GM18867 (cell line): Measurements from ENCODE around the gene ENPP4.
"Not testable (repeated sequence)": the region's sequence is repeated elsewhere in the genome, so short reads cannot be mapped to it uniquely, and the experiment has no call there.

Experiments
- ATAC-seq: cut with Tn5 transposase; IDR thresholded peaks from one replicate; pipeline ENCODE4 v1.9.1; 2021; ENCODE audit warnings: mild to moderate bottlenecking, moderate library complexity; ENCODE audit not compliant: unreplicated experiment

Gene ENPP4

GRCh38 chr6:46129291-46129628, 529 bp upstream of the ENPP4 start:
- peak; percentile 7 for ATAC-seq

GRCh38 chr6:46130666-46131065, 877 bp downstream of the ENPP4 start:
- no peak for ATAC-seq

DNA sequence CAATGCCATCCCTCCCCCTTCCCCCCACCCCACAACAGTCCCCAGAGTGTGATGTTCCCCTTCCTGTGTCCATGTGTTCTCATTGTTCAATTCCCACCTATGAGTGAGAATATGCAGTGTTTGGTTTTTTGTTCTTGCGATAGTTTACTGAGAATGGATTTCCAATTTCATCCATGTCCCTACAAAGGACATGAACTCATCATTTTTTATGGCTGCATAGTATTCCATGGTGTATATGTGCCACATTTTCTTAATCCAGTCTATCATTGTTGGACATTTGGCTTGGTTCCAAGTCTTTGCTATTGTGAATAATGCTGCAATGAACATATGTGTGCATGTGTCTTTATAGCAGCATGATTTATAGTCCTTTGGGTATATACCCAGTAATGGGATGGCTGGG, 1.5 kb downstream of the ENPP4 start:
- not testable (repeated sequence) for ATAC-seq

DNA sequence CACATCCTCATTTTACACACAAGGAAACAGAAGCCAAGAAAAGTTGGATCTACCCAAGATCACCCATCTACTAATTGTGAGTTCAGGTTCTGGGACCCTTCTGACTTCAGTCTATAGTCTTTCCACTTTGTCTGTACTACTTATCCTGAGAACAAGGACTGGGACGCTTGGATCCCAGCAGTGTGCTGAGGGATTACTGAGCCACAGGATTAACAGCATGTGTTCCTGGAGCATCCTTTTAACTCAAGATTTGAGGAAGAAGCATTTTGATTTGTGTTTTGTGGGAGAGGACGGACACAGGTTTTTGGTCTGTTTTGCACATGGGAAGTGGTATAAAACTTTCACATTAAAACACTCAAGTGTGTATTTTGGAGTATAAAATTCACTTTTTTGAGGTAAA, 4.4 kb downstream of the ENPP4 start:
- ATAC-seq = no peak

GRCh38 chr6:46135176-46135575, 5.4 kb downstream of the ENPP4 start:
- ATAC-seq = no peak

- no peak for ATAC-seq
Measured at GRCh38 chr6:46136831-46137230, 7.0 kb downstream of the ENPP4 start.

GRCh38 chr6:46137387-46137786, 7.6 kb downstream of the ENPP4 start:
- ATAC-seq = peak; percentile 38

- ATAC-seq = peak; percentile 82
Measured at GRCh38 chr6:46138281-46138680, 8.5 kb downstream of the ENPP4 start.

GRCh38 chr6:46144270-46144669, 14.5 kb downstream of the ENPP4 start:
- ATAC-seq = no peak

- ATAC-seq = not testable (repeated sequence)
Measured at GRCh38 chr6:46149066-46149465, 19.3 kb downstream of the ENPP4 start.

DNA sequence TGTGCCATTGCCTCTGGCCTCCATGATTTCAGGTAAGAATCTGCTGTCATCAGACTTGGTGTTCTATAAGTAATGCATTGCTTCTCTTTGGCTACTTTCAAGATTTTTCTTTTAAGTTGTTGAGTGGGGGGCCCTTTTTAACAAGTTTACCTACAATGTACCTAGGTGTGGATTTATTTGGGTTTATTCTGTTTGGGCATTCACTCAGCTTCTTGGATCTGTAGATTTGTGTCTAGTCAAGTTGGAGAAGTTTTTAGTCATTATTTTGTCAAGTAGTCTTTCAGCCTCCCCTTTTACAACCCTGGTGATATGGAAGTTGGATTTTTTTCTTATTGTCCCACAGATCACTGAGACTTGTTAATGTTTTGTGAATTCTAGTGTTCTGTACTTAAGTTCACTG, 26.9 kb downstream of the ENPP4 start:
- ATAC-seq = no peak

- no peak for ATAC-seq
Measured at GRCh38 chr6:46159229-46159628, 29.4 kb downstream of the ENPP4 start.

DNA sequence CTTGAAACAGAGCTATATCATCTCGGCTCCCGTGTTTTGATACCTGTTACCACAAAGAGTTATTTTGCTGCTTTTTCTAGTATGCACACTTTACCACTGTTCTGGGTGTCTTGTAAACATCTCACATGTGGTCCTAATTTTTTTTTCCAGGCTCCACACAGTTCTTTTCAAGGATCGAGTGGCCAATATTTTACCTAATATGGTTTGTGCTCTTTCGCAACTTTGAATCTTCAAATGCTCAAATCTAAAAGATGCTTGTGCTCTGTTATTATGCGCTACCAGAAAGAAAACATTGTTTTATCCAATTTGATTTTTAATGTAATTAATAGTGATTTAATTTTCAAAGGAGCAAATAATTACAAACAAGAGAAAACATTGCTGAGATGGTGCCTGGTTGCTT, 30.3 kb downstream of the ENPP4 start:
- ATAC-seq = no peak

GRCh38 chr6:46170357-46171289, 40.8 kb downstream of the ENPP4 start, which contains the start of gene ENPP5:
TSS of gene ENPP5 (minus strand) at chr6:46170980. CDS start at chr6:46168262, 2,718 bp downstream.
- ATAC-seq = peak; percentile 84

DNA sequence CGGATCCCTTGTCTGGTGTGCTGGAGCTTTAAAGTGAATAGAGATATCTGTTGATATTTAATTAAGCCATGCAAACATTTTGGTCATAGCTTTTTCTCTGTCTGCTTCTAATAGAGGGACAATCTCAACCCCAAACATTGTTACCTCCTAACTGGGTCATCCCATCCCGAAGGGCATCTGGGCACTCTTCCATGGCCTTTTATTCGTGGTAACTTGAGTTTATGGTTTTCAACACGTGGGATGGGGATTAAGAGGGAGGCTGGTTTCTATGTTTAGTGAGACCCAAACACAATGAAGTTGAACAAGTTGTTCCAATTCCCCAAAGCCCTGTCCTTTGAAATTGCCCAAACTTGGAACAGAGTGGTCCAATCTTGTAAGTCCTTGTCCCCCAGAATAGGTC, 42.4 kb downstream of the ENPP4 start:
- no peak for ATAC-seq

DNA sequence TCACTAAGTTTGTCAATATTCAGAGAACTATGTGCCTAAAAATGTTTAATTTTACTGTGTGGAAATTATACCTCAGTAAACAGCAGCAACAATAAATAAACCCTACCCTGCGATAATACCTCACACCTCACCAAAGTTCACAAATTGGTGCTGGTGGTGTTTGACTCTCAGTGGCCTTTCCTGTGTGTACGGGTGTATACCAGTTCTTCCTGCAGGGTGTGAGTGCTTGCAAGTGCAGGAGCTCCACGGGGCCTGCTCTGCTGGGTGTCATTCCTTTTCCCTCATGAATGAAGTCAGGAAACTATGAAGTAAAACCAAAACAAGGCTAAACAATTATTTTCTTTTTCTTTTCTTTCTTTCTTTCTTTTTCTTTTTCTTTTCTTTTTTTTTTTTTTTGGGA, 45.1 kb downstream of the ENPP4 start:
- no peak for ATAC-seq

DNA sequence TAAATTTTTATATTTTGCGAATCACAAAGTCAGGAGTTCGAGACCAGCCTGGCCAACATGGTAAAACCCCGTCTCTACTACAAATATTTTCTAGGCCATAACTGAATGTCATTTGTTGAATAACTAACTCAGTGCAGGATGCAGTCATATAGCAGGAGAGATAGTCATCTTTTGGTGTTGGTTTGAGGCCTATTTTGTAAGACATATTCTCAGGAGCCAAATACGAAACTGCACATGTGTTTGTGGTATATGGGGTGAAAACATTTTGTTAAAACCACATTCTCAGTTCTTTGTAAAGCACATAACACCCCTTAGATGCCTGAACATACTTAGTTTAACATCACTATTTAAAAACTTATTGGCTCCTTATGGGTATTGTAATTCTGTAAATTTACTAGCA, 45.7 kb downstream of the ENPP4 start:
- peak; percentile 85 for ATAC-seq

- peak; percentile 58 for ATAC-seq
Measured at GRCh38 chr6:46175976-46176375, 46.2 kb downstream of the ENPP4 start.

- no peak for ATAC-seq
Measured at GRCh38 chr6:46184114-46184513, 54.3 kb downstream of the ENPP4 start.

DNA sequence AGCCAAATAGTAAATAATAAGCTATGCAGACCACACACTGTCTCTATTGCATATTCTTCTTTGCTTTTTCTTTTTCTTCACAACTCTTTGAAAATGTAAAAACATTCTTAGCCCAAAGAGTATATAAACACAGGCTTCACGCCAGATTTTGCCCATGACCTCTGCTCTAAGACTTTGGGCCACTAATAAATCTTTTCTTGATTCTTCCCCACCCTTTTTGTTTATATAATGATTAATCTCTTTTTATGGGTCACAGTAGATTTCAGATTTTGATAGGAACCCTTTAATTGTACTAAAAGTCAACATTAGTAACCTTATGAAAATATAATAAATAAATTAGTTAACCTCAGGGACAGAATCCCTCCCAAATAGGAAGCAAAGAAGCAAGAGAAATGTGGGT, 56.8 kb downstream of the ENPP4 start:
- no peak for ATAC-seq

GRCh38 chr6:46189726-46190125, 59.9 kb downstream of the ENPP4 start:
- no peak for ATAC-seq

- no peak for ATAC-seq
Measured at GRCh38 chr6:46190889-46191288, 61.1 kb downstream of the ENPP4 start.

DNA sequence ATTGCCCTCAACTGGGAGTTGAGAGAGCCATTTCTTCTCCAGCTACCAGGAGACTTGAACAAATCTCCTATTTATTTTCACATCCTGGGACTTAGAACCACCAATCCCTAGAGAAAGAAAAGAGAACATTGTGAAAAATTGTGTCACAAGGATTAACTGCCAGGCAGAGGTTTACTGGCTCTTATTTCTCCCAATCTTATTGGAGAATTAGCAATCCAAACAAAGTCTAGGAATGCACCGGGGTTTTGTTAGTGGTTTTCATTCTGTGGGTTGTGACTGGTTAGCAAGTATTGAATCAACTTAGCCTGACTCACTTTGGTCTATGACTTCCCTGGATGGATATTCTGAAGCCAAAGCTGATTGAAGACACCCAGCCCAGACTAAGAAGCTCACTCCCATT, 62.2 kb downstream of the ENPP4 start:
- no peak for ATAC-seq
